HepG2 (cell line): Measurements from ENCODE around the gene USF2. TPM values are rescaled to one million over a fixed set of nuclear protein-coding genes. Genes with fewer than 3 reads are reported as not detected.

Source experiments
- FOXM1 ChIP-seq: sonication (generic); formaldehyde crosslinking; IDR thresholded peaks from 2 replicates; pipeline ENCODE4 v1.5.0; 2020; ENCODE audit warnings: missing genetic modification reagents
- NFKB2 ChIP-seq: sonication (generic); formaldehyde crosslinking; IDR thresholded peaks from 2 replicates; pipeline ENCODE4 v1.4.0; 2020; ENCODE audit warnings: missing genetic modification reagents, borderline replicate concordance
- PAX8 ChIP-seq: sonication (generic); formaldehyde crosslinking; IDR thresholded peaks from 2 replicates; pipeline ENCODE4 v1.8.0; 2022; ENCODE audit warnings: mild to moderate bottlenecking, missing genetic modification reagents, borderline replicate concordance
- SNAI1 ChIP-seq: sonication (generic); formaldehyde crosslinking; IDR thresholded peaks from 2 replicates; pipeline ENCODE4 v1.5.0; 2020; ENCODE audit warnings: mild to moderate bottlenecking, missing genetic modification reagents, borderline replicate concordance
- SRF ChIP-seq: IDR thresholded peaks from 2 replicates; pipeline ENCODE4 v1.6.1; 2011; ENCODE audit warnings: mild to moderate bottlenecking, low read depth, low read length, moderate library complexity
- TRIM24 ChIP-seq: sonication (generic); formaldehyde crosslinking; IDR thresholded peaks from 2 replicates; pipeline ENCODE4 v1.8.0; 2022; ENCODE audit warnings: mild to moderate bottlenecking, missing genetic modification reagents
- ZNF235 ChIP-seq: sonication (generic); formaldehyde crosslinking; IDR thresholded peaks from 2 replicates; pipeline ENCODE4 v1.8.1; 2023; ENCODE audit warnings: mild to moderate bottlenecking, missing genetic modification reagents, borderline replicate concordance
- ZNF367 ChIP-seq: sonication (generic); formaldehyde crosslinking; IDR thresholded peaks from 2 replicates; pipeline ENCODE4 v1.4.0; 2020; ENCODE audit warnings: missing genetic modification reagents, borderline replicate concordance
- ZSCAN25 ChIP-seq: sonication (generic); formaldehyde crosslinking; IDR thresholded peaks from 2 replicates; pipeline ENCODE4 v1.8.0; 2022; ENCODE audit warnings: mild to moderate bottlenecking, missing genetic modification reagents
- polyA plus RNA-seq, 8 experiments: library from polyadenylated mRNA; depleted of rRNA in 3 of 8; stranded (reverse) in 7 of 8; unstranded in 1 of 8; fragments of >200 nt; fragmentation: Illumina TruSeq in 4 of 8; extraction: Trizol in 4 of 8; gene quantifications; 2 replicates each; pipeline versions ENCODE4 v1.2.1 to v1.2.3, GENCODE V29; 2011 to 2016; ENCODE audit warnings: low read depth in 4 of 8, missing spikeins in 1 of 8, mixed read lengths in 1 of 8; ENCODE audit not compliant: insufficient read depth in 1 of 8
- total RNA-seq, 5 experiments: library from RNA; depleted of rRNA; stranded (reverse); fragments of >200 nt; fragmentation: Illumina TruSeq; extraction: Trizol; gene quantifications; 2 replicates each; pipeline ENCODE4 v1.2.3, GENCODE V29; 2016; ENCODE audit warnings: low read depth in 1 of 5
- TF ChIP-seq, protein P1 (sequence below): sonication (generic); formaldehyde crosslinking; IDR thresholded peaks from 2 replicates; pipeline ENCODE4 v1.4.0; 2020; ENCODE audit warnings: mild to moderate bottlenecking, missing genetic modification reagents
- TF ChIP-seq, protein P2 (sequence below): sonication (generic); formaldehyde crosslinking; IDR thresholded peaks from 2 replicates; pipeline ENCODE4 v1.5.1; 2020; ENCODE audit warnings: missing genetic modification reagents, mild to moderate bottlenecking, borderline replicate concordance
- TF ChIP-seq, protein P3 (sequence below): sonication (generic); formaldehyde crosslinking; IDR thresholded peaks from 2 replicates; pipeline ENCODE4 v1.5.0; 2020; ENCODE audit warnings: missing genetic modification reagents
- TF ChIP-seq, protein P4 (sequence below): sonication (generic); formaldehyde crosslinking; conservative IDR thresholded peaks from 2 replicates; pipeline ENCODE4 v1.4.0; 2020; ENCODE audit warnings: missing genetic modification reagents
- TF ChIP-seq, protein P5 (sequence below): sonication (generic); formaldehyde crosslinking; IDR thresholded peaks from 2 replicates; pipeline ENCODE4 v1.4.0; 2020; ENCODE audit warnings: missing genetic modification reagents
- TF ChIP-seq, protein P6 (sequence below): sonication (generic); formaldehyde crosslinking; IDR thresholded peaks from 2 replicates; pipeline ENCODE4 v1.8.1; 2023; ENCODE audit warnings: mild to moderate bottlenecking, missing genetic modification reagents

USF2 gene
- total and polyA plus RNA-seq, 2 of the 13 experiments (the other 11 are each of a cell fraction or from before 2014, with no cell fraction given) = 54.9 to 106 TPM

DNA sequence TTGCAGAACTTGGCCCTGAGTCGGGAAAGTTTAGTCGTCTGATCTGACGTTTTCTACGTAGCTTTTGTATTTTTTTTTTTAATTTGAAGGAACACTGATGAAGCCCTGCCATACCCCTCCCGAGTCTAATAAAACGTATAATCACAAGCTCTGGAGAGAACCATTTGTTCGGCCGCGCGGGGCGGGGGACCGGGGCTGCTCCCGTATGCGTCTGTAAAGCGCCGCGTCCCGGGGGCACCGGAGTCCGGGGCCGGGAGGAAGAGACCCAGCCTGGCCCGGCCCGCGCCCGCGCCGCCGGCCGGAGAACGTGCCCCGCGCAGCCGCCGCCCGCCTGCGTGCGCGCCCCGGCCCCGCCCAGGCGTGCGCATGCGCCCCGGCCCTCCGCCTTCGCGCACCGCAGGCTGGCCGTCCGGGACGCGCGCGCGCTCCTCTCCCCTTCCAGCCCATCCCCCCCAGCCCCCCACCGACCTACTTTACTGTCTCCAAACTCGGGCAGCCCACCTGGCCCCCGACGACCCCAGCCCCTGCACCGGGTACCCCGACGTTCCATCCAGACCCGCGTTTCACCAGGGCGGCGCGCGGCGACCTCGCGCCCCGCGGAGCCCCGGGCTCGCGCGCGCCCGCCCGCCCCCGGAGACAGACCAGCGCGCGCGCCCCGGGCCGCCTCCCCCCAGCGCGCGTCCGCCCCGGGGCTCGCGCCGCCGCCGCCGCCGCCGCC is 785 bp upstream of the USF2 start (continued):
- TF ChIP-seq, protein P1, sequence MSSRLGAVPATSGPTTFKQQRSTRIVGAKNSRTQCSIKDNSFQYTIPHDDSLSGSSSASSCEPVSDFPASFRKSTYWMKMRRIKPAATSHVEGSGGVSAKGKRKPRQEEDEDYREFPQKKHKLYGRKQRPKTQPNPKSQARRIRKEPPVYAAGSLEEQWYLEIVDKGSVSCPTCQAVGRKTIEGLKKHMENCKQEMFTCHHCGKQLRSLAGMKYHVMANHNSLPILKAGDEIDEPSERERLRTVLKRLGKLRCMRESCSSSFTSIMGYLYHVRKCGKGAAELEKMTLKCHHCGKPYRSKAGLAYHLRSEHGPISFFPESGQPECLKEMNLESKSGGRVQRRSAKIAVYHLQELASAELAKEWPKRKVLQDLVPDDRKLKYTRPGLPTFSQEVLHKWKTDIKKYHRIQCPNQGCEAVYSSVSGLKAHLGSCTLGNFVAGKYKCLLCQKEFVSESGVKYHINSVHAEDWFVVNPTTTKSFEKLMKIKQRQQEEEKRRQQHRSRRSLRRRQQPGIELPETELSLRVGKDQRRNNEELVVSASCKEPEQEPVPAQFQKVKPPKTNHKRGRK (CRISPR knock-in tag) = no peak
- no peak for TF ChIP-seq ZSCAN25 (CRISPR knock-in tag)
- TF ChIP-seq, protein P2, sequence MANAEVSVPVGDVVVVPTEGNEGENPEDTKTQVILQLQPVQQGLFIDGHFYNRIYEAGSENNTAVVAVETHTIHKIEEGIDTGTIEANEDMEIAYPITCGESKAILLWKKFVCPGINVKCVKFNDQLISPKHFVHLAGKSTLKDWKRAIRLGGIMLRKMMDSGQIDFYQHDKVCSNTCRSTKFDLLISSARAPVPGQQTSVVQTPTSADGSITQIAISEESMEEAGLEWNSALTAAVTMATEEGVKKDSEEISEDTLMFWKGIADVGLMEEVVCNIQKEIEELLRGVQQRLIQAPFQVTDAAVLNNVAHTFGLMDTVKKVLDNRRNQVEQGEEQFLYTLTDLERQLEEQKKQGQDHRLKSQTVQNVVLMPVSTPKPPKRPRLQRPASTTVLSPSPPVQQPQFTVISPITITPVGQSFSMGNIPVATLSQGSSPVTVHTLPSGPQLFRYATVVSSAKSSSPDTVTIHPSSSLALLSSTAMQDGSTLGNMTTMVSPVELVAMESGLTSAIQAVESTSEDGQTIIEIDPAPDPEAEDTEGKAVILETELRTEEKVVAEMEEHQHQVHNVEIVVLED = peak; percentile 68; the same call in 1 of the 2 replicates
- no peak for TF ChIP-seq FOXM1 (CRISPR knock-in tag)
- TF ChIP-seq, protein P3, sequence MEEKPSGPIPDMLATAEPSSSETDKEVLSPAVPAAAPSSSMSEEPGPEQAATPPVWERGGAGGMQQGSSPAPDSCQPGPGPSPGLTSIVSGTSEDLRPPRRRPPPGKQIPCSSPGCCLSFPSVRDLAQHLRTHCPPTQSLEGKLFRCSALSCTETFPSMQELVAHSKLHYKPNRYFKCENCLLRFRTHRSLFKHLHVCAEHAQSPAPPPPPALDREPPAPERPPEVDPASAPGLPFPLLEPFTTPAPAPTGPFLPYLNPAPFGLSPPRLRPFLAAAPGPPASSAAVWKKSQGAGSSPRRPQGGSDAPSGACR (CRISPR knock-in tag) = no peak
- TF ChIP-seq, protein P4, sequence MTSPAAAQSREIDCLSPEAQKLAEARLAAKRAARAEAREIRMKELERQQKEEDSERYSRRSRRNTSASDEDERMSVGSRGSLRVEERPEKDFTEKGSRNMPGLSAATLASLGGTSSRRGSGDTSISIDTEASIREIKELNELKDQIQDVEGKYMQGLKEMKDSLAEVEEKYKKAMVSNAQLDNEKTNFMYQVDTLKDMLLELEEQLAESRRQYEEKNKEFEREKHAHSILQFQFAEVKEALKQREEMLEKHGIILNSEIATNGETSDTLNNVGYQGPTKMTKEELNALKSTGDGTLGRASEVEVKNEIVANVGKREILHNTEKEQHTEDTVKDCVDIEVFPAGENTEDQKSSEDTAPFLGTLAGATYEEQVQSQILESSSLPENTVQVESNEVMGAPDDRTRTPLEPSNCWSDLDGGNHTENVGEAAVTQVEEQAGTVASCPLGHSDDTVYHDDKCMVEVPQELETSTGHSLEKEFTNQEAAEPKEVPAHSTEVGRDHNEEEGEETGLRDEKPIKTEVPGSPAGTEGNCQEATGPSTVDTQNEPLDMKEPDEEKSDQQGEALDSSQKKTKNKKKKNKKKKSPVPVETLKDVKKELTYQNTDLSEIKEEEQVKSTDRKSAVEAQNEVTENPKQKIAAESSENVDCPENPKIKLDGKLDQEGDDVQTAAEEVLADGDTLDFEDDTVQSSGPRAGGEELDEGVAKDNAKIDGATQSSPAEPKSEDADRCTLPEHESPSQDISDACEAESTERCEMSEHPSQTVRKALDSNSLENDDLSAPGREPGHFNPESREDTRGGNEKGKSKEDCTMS (CRISPR knock-in tag) = no peak
- TF ChIP-seq PAX8 (CRISPR knock-in tag) = no peak
- TF ChIP-seq ZNF235 = 0 out of 2 replicates have a peak, but pooled peaks have one; percentile 40
- no peak for TF ChIP-seq SRF
- TF ChIP-seq, protein P5, sequence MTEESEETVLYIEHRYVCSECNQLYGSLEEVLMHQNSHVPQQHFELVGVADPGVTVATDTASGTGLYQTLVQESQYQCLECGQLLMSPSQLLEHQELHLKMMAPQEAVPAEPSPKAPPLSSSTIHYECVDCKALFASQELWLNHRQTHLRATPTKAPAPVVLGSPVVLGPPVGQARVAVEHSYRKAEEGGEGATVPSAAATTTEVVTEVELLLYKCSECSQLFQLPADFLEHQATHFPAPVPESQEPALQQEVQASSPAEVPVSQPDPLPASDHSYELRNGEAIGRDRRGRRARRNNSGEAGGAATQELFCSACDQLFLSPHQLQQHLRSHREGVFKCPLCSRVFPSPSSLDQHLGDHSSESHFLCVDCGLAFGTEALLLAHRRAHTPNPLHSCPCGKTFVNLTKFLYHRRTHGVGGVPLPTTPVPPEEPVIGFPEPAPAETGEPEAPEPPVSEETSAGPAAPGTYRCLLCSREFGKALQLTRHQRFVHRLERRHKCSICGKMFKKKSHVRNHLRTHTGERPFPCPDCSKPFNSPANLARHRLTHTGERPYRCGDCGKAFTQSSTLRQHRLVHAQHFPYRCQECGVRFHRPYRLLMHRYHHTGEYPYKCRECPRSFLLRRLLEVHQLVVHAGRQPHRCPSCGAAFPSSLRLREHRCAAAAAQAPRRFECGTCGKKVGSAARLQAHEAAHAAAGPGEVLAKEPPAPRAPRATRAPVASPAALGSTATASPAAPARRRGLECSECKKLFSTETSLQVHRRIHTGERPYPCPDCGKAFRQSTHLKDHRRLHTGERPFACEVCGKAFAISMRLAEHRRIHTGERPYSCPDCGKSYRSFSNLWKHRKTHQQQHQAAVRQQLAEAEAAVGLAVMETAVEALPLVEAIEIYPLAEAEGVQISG (CRISPR knock-in tag) = 0 out of 2 replicates have a peak, but pooled peaks have one; percentile 18
- no peak for TF ChIP-seq ZNF367 (CRISPR knock-in tag)
- peak; percentile 23; the same call in 1 of the 2 replicates for TF ChIP-seq NFKB2
- TF ChIP-seq, protein P6, sequence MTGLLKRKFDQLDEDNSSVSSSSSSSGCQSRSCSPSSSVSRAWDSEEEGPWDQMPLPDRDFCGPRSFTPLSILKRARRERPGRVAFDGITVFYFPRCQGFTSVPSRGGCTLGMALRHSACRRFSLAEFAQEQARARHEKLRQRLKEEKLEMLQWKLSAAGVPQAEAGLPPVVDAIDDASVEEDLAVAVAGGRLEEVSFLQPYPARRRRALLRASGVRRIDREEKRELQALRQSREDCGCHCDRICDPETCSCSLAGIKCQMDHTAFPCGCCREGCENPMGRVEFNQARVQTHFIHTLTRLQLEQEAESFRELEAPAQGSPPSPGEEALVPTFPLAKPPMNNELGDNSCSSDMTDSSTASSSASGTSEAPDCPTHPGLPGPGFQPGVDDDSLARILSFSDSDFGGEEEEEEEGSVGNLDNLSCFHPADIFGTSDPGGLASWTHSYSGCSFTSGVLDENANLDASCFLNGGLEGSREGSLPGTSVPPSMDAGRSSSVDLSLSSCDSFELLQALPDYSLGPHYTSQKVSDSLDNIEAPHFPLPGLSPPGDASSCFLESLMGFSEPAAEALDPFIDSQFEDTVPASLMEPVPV = 0 out of 2 replicates have a peak, but pooled peaks have one; percentile 13
- TF ChIP-seq TRIM24 (CRISPR knock-in tag) = no peak
- peak; percentile 55; the same call in 1 of the 2 replicates for TF ChIP-seq SNAI1
